Activated CD8-positive, alpha-beta memory T cell treated with anti-CD3 and anti-CD28 coated beads for 4 hours (primary cell): ENCODE data around the gene PATJ.
A peak's percentile ranks its signal among the peaks of the same experiment; 100 is the strongest.
"Not testable (repeated sequence)": the region's sequence is repeated elsewhere in the genome, so short reads cannot be mapped to it uniquely, and the experiment has no call there.

ENCODE experiments used
- DNase-seq, 2 donors: peaks; one replicate each; pipeline ENCODE4 v3.0.0-alpha.2; 2020; ENCODE audit warnings: low read depth in 2 of 2

Gene PATJ

GRCh38 chr1:61741711-61742619, at the start of gene PATJ:
PATJ (plus strand) TSS chr1:61742480; CDS start chr1:61762893, 20,413 bp downstream.
- peak; percentile 25 for DNase-seq

GRCh38 chr1:61699911-61700851, 42.1 kb upstream of the PATJ start:
- no peak for DNase-seq

- DNase-seq = no peak
Observed at GRCh38 chr1:61708953-61709907, 33.0 kb upstream of the PATJ start.

- DNase-seq = no peak
Observed at GRCh38 chr1:61709908-61710289, 32.4 kb upstream of the PATJ start.

- DNase-seq = not testable (repeated sequence)
Observed at GRCh38 chr1:61711257-61711656, 31.0 kb upstream of the PATJ start.

- DNase-seq = no peak
Observed at GRCh38 chr1:61711969-61712368, 30.3 kb upstream of the PATJ start.

- DNase-seq = not testable (repeated sequence)
Observed at GRCh38 chr1:61718996-61719663, 23.1 kb upstream of the PATJ start.

GRCh38 chr1:61724506-61724812, 17.8 kb upstream of the PATJ start:
- DNase-seq = no peak

- peak; percentile 73 to 76 for DNase-seq
Observed at GRCh38 chr1:61724813-61725694, 17.2 kb upstream of the PATJ start, which contains the start of gene TM2D1. TM2D1 (minus strand) TSS chr1:61725141; CDS start chr1:61725120, 21 bp downstream.

- DNase-seq = no peak
Observed at GRCh38 chr1:61727544-61727943, 14.7 kb upstream of the PATJ start.

- DNase-seq = not testable (repeated sequence)
Observed at GRCh38 chr1:61730679-61731078, 11.6 kb upstream of the PATJ start.

- DNase-seq = no peak
Observed at GRCh38 chr1:61732726-61733125, 9.6 kb upstream of the PATJ start.

GRCh38 chr1:61740751-61741700, 1.3 kb upstream of the PATJ start:
- no peak for DNase-seq

- peak; percentile 6 to 22 for DNase-seq
Observed at GRCh38 chr1:61742620-61743430, 545 bp downstream of the PATJ start.

GRCh38 chr1:61743431-61743705, 1.1 kb downstream of the PATJ start:
- no peak for DNase-seq

- DNase-seq = no peak
Observed at GRCh38 chr1:61743716-61744580, 1.7 kb downstream of the PATJ start.

- DNase-seq = no peak
Observed at GRCh38 chr1:61746813-61747212, 4.5 kb downstream of the PATJ start.
